Limb (tissue), 2 donors: ENCODE results near the gene SPANXN5.
"Not testable (repeated sequence)": the region's sequence is repeated elsewhere in the genome, so short reads cannot be mapped to it uniquely, and the experiment has no call there.

Experiments
- DNase-seq, 2 donors: peaks; one replicate each; pipeline ENCODE4 v3.0.0-alpha.2; 2016; ENCODE audit errors: extremely low spot score in 2 of 2

The SPANXN5 gene

GRCh38 chrX:52797327-52797726 is at the start of gene SPANXN5:
Gene SPANXN5, minus strand, starts transcription at chrX:52797427. Its CDS starts 79 bp downstream, at chrX:52797348.
- not testable (repeated sequence) for DNase-seq

GRCh38 chrX:52843619-52844018 is 46.4 kb upstream of the SPANXN5 start:
- not testable (repeated sequence) for DNase-seq

GRCh38 chrX:52839137-52839536 is 41.9 kb upstream of the SPANXN5 start:
- no peak for DNase-seq

GRCh38 chrX:52830551-52830950 is 33.3 kb upstream of the SPANXN5 start:
- no peak for DNase-seq

GRCh38 chrX:52824608-52825007 is 27.4 kb upstream of the SPANXN5 start:
- DNase-seq: no peak

- DNase-seq: no peak
These were observed 24.0 kb upstream of the SPANXN5 start for GRCh38 chrX:52821079-52821760.

- DNase-seq: no peak
These were observed 22.6 kb upstream of the SPANXN5 start for GRCh38 chrX:52819788-52820187.

GRCh38 chrX:52811065-52811625 is 13.9 kb upstream of the SPANXN5 start, which contains the start of gene XAGE5:
Gene XAGE5, plus strand, starts transcription at chrX:52811287. Its CDS starts 1,280 bp downstream, at chrX:52812567.
- DNase-seq: no peak

GRCh38 chrX:52804876-52805275 is 7.6 kb upstream of the SPANXN5 start:
- not testable (repeated sequence) for DNase-seq

GRCh38 chrX:52773504-52773903 is 23.7 kb downstream of the SPANXN5 start:
- not testable (repeated sequence) for DNase-seq

GRCh38 chrX:52765983-52766382 is 31.2 kb downstream of the SPANXN5 start:
- not testable (repeated sequence) for DNase-seq

- DNase-seq: not testable (repeated sequence)
These were observed 46.3 kb downstream of the SPANXN5 start, which contains the start of gene SSX2B for GRCh38 chrX:52750952-52751351. Gene SSX2B, plus strand, starts transcription at chrX:52751252. Its CDS starts 1,429 bp downstream, at chrX:52752681.
